ENCODE measurements around the gene MED15.
"Not testable (repeated sequence)": the region's sequence is repeated elsewhere in the genome, so short reads cannot be mapped to it uniquely, and the experiment has no call there.

The MED15 gene

DNA sequence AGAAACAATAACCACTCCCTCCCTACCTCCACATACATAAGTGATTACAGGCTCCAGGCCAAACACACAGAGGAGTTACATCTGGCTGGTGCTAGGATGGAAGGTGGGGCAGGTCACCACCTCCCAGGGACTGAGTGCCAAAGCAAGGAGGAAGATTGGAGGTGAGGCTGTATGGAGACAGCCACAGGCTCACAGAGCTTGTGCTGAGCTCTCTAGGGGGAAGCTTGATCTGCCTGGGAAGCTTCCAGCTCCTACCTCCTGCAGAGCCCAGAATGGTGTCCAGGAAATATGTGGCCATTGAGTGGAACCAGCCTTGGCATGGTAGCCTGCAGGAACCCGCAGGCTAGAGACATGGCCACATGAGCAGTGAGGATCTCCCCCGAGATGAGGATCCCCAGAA is 3.6 kb upstream of the MED15 start:
- DNase-seq (ENCODE audit: low read depth) = no peak
- TF ChIP-seq, protein P1, sequence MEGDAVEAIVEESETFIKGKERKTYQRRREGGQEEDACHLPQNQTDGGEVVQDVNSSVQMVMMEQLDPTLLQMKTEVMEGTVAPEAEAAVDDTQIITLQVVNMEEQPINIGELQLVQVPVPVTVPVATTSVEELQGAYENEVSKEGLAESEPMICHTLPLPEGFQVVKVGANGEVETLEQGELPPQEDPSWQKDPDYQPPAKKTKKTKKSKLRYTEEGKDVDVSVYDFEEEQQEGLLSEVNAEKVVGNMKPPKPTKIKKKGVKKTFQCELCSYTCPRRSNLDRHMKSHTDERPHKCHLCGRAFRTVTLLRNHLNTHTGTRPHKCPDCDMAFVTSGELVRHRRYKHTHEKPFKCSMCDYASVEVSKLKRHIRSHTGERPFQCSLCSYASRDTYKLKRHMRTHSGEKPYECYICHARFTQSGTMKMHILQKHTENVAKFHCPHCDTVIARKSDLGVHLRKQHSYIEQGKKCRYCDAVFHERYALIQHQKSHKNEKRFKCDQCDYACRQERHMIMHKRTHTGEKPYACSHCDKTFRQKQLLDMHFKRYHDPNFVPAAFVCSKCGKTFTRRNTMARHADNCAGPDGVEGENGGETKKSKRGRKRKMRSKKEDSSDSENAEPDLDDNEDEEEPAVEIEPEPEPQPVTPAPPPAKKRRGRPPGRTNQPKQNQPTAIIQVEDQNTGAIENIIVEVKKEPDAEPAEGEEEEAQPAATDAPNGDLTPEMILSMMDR (IDR thresholded peaks at IDR 0.05; ENCODE audit: low read length, missing control alignments) = no peak
- H3K4me3 ChIP-seq (replicated peaks; ENCODE audit: low read depth, low read length) = no peak overlapping the region

DNA sequence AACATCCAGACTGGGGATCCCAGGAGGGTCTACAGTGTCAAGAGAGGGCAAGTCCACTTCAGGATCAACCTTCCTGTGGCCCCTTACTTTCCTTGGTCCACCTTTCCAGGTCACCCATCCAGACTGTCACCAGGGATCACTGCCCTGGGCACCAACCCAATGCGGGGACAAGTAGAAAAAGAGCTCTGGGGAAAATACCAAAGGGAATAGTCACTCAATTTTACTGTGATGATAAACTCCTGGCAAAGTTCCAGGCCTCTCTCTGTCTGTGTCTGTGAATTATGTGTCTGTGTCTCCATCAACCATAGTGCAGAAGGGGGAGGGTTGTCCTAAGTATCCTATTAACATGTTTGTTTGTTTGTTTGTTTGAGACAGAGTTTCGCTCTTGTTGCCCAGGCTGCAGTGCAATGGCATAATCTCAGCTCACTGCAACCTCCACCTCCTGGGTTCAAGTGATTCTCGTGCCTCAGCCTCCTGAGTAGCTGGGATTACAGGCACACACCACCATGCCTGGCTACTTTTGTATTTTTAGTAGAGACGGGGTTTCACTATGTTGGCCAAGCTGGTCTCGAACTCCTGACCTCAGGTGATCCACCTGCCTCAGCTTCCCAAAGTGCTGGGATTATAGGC is 3.0 kb upstream of the MED15 start:
- not testable (repeated sequence) for H3K4me3 ChIP-seq (replicated peaks; ENCODE audit: low read depth, low read length)
- DNase-seq (ENCODE audit: low read depth) = peak; percentile 66

DNA sequence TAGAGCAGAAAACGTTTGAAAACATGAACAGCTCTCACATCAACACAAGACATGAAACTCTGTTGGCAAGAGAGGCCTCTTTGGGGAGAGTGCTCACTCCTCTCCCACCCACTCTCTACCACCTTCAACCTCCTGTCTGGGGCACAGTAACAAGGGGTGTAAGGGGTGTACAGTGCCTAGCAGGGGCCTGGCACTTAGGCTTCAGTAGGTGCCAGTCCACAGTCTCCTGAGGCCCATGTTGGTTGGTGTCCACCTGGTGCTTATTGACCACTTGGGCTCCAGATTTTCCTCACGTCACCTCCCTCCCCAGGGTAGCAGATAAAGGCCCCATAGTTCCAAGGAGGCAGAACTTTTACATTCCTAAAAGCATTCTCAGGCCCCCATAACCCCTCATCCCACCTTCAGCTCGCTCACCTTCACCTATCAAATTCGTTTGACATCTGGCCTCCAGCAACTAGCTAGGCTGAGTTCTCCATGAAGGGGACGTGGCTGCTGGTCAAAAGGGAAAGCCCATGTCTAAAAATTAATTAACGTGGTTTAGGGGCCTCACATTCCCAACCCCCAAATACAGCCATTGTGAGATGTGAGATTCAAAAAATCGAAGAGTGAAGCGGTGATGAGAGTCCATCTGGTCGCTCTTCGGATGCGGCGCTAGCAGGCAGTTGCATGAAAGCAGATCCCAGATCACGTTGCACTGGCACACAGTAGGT is 712 bp upstream of the MED15 start:
- TF ChIP-seq, protein P1 (IDR thresholded peaks at IDR 0.05; ENCODE audit: low read length, missing control alignments) = no peak
- peak overlapping the region; percentile 96 for H3K4me3 ChIP-seq (replicated peaks; ENCODE audit: low read depth, low read length)
- DNase-seq (ENCODE audit: low read depth) = no peak

DNA sequence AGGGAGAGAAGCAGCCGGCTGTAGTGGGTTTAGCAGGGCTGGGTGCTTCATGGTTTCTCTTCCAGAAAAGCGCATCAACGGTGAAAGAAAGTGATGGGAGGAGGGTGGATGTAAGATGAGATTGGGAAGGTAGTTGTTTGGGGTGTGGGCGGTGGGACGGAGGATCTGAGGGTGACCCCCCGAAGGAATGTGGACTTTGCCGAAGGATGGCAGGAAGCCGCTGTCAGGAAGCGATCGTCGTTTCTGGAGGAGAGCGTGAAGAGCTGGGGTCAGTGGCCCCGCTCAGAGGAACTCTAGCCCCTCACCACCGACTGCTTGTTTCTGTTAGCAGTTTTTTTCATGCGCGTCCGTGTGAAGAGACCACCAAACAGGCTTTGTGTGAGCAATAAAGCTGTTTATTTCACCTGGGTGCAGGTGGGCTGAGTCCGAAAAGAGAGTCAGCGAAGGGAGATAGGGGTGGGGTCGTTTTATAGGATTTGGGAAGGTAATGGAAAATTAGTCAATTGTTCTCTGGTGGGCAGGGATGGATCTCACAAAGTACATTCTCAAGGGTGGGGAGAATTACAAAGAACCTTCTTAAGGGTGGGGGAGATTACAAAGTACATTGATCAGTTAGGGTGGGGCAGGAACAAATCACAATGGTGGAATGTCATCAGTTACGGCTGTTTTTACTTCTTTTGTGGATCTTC is 801 bp downstream of the MED15 start:
- not testable (repeated sequence) for DNase-seq (ENCODE audit: low read depth)
- H3K4me3 ChIP-seq (replicated peaks; ENCODE audit: low read depth, low read length) = peak overlapping the region; percentile 96

DNA sequence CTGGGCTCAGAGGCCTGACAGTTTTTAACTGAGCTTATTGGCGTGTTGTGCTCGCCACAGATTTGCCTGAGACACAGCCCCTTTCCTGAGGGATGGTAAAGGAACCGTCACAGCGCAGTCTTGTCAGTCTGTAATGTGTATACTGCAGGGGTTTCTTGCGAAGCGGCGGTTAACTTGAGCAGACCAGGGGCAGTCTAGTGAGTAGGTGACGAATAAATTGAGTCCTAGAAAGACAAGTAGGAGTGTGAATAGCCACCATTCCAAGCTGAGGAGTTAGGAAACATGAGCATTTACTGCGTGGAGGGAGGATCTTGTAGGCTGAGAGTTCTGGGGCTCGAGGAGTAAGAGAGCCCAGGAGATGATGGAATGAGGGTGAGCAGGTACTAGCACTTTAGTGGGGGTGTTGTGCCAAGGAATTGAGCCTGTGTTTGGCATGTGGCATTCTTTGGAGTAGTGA is 1.4 kb downstream of the MED15 start:
- TF ChIP-seq, protein P1 (IDR thresholded peaks at IDR 0.05; ENCODE audit: low read length, missing control alignments) = no peak
- no peak for DNase-seq (ENCODE audit: low read depth)

DNA sequence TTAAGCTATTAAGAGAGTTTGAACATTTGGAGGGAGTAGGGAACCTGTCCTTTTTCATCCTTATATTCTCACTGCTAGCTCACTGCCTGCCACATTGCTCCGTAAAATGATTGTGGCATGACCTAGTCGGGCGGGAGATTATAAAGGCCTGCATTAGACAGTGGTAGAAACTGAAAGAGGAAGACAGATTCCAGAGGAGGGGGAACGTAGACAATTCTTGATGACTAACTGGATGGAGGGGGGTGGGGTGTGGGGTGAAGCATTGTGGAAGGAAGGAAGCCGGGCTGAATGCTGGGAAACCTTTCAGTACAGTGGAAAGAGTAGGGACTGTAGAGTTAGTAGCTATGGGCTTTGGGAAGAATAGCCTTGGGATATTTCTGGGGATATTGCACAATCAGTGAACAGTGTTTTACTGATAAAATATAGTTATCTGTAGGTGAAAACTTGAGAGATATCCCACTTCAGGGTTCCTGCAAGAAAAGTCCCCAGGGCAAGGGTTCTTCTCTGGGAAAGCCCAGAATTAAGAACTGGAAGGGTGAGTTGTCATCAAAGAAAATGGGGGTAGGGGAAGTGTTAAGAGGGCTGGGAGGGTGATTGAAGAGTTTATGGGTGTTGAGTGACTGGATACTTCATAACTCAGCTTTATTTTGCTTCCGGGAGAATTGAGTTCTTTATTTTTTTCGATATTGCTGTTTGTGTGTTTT is 2.1 kb downstream of the MED15 start:
- peak; percentile 95 for DNase-seq (ENCODE audit: low read depth)
- TF ChIP-seq, protein P1 (IDR thresholded peaks at IDR 0.05; ENCODE audit: low read length, missing control alignments) = no peak
- peak overlapping the region; percentile 96 for H3K4me3 ChIP-seq (replicated peaks; ENCODE audit: low read depth, low read length)

More for the DNA sequence above, 1.4 kb downstream of the MED15 start:
- H3K4me3 ChIP-seq (replicated peaks; ENCODE audit: low read depth, low read length) = peak overlapping the region; percentile 96

DNA sequence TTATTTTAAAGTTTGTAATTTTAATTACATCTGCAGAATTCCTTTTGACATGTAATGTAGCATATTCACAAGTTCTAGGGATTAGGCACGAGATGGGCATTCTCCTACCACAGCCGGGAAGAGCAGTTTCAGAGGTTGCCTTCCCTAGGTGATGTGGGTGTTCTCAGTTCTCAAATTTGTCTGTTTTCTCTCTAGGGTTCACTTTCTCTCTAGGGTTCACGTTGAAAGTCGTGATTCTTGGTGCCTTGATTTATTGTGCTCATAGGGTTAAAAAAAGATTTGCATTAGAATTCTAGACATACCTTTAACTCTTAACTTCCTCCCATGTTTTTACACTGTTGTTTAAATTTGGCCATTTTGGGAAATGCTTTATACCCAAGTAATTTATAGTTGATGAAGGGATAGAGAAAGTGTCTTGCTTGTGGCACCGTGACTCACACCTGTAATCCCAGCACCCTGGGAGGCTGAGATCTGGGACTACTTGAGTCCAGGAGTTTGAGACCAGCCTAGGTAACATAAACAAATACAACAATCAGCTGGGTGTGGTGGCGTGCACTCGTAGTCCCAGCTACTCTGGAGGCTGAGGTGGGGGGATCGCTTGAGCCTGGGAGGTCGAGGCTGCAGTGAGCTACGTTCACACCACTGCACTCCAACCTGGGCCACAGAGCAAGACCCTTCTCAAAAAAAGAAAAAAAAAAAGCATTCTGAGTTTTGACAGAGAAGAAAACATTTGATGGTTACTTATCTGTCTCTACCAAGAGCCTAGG is 3.6 kb downstream of the MED15 start:
- TF ChIP-seq, protein P1 (IDR thresholded peaks at IDR 0.05; ENCODE audit: low read length, missing control alignments) = no peak
- no peak overlapping the region for H3K4me3 ChIP-seq (replicated peaks; ENCODE audit: low read depth, low read length)
- no peak for DNase-seq (ENCODE audit: low read depth)
